ENCODE results near the gene ZBTB25.

The ZBTB25 gene

GRCh38 chr14:64417771-64418125, 85.9 kb downstream of the ZBTB25 start:
- Mint-ChIP-seq H3K4me1 (ENCODE audit: low read depth) (peaks cover 9% of the 10 kb centered on the region), H3K9me3 (no peaks in the 10 kb centered on the region), H3K36me3 (ENCODE audit: low read depth) (peaks cover 41% of the 10 kb centered on the region), H3K4me3 (no peak overlapping the region), H3K27me3 (ENCODE audit: low read depth) (no peaks in the 10 kb centered on the region), H3K27ac (no peak overlapping the region)

GRCh38 chr14:64417055-64417770, 86.4 kb downstream of the ZBTB25 start:
- Mint-ChIP-seq H3K36me3 (ENCODE audit: low read depth) (peaks cover 38% of the 10 kb centered on the region), H3K4me1 (ENCODE audit: low read depth) (peaks cover 7% of the 10 kb centered on the region), H3K27me3 (ENCODE audit: low read depth) (no peaks in the 10 kb centered on the region), H3K27ac (no peak overlapping the region), H3K9me3 (no peaks in the 10 kb centered on the region), H3K4me3 (no peak overlapping the region)

GRCh38 chr14:64416348-64416932, 87.2 kb downstream of the ZBTB25 start:
- Mint-ChIP-seq H3K36me3 (ENCODE audit: low read depth) (peaks cover 40% of the 10 kb centered on the region), H3K27me3 (ENCODE audit: low read depth) (no peaks in the 10 kb centered on the region), H3K9me3 (no peaks in the 10 kb centered on the region), H3K4me3 (no peak overlapping the region), H3K4me1 (ENCODE audit: low read depth) (peaks cover 12% of the 10 kb centered on the region), H3K27ac (no peak overlapping the region)

GRCh38 chr14:64412237-64412636, 91.4 kb downstream of the ZBTB25 start:
- Mint-ChIP-seq H3K27ac (no peak overlapping the region), H3K9me3 (no peaks in the 10 kb centered on the region), H3K27me3 (ENCODE audit: low read depth) (no peaks in the 10 kb centered on the region), H3K4me1 (ENCODE audit: low read depth) (peaks cover 15% of the 10 kb centered on the region), H3K36me3 (ENCODE audit: low read depth) (peaks cover 25% of the 10 kb centered on the region), H3K4me3 (no peak overlapping the region)

GRCh38 chr14:64411001-64411400, 92.6 kb downstream of the ZBTB25 start:
- H3K9me3 Mint-ChIP-seq, result no peaks in the 10 kb centered on the region
- no peaks in the 10 kb centered on the region for H3K27me3 Mint-ChIP-seq (ENCODE audit: low read depth)
- no peak overlapping the region for H3K27ac Mint-ChIP-seq
- no peak overlapping the region for H3K4me3 Mint-ChIP-seq
- H3K36me3 Mint-ChIP-seq (ENCODE audit: low read depth), result peaks cover 24% of the 10 kb centered on the region
- H3K4me1 Mint-ChIP-seq (ENCODE audit: low read depth), result peaks cover 19% of the 10 kb centered on the region

GRCh38 chr14:64410084-64410774, 93.4 kb downstream of the ZBTB25 start:
- H3K9me3 Mint-ChIP-seq, result no peaks in the 10 kb centered on the region
- no peak overlapping the region for H3K4me3 Mint-ChIP-seq
- peaks cover 19% of the 10 kb centered on the region for H3K4me1 Mint-ChIP-seq (ENCODE audit: low read depth)
- no peak overlapping the region for H3K27ac Mint-ChIP-seq
- no peaks in the 10 kb centered on the region for H3K27me3 Mint-ChIP-seq (ENCODE audit: low read depth)
- H3K36me3 Mint-ChIP-seq (ENCODE audit: low read depth), result peaks cover 23% of the 10 kb centered on the region

- Mint-ChIP-seq H3K9me3 (no peaks in the 10 kb centered on the region), H3K36me3 (ENCODE audit: low read depth) (peaks cover 27% of the 10 kb centered on the region), H3K4me1 (ENCODE audit: low read depth) (peaks cover 21% of the 10 kb centered on the region), H3K27me3 (ENCODE audit: low read depth) (no peaks in the 10 kb centered on the region), H3K4me3 (no peak overlapping the region), H3K27ac (no peak overlapping the region)
Measured at GRCh38 chr14:64409126-64409920, 94.3 kb downstream of the ZBTB25 start.

GRCh38 chr14:64407329-64407728, 96.3 kb downstream of the ZBTB25 start:
- Mint-ChIP-seq H3K36me3 (ENCODE audit: low read depth) (peaks cover 32% of the 10 kb centered on the region), H3K9me3 (no peaks in the 10 kb centered on the region), H3K4me3 (no peak overlapping the region), H3K4me1 (ENCODE audit: low read depth) (peaks cover 22% of the 10 kb centered on the region), H3K27ac (no peak overlapping the region), H3K27me3 (ENCODE audit: low read depth) (no peaks in the 10 kb centered on the region)

GRCh38 chr14:64405295-64405694, 98.3 kb downstream of the ZBTB25 start:
- Mint-ChIP-seq H3K36me3 (ENCODE audit: low read depth) (peaks cover 25% of the 10 kb centered on the region), H3K27me3 (ENCODE audit: low read depth) (no peaks in the 10 kb centered on the region)

GRCh38 chr14:64401949-64402348, 101.7 kb downstream of the ZBTB25 start:
- Mint-ChIP-seq H3K4me1 (ENCODE audit: low read depth) (peaks cover 16% of the 10 kb centered on the region), H3K36me3 (ENCODE audit: low read depth) (peaks cover 29% of the 10 kb centered on the region), H3K27ac (no peak overlapping the region), H3K9me3 (no peaks in the 10 kb centered on the region), H3K27me3 (ENCODE audit: low read depth) (no peaks in the 10 kb centered on the region), H3K4me3 (no peak overlapping the region)

More at GRCh38 chr14:64405295-64405694, 98.3 kb downstream of the ZBTB25 start:
- Mint-ChIP-seq H3K4me3 (no peak overlapping the region), H3K27ac (no peak overlapping the region), H3K4me1 (ENCODE audit: low read depth) (peaks cover 14% of the 10 kb centered on the region), H3K9me3 (no peaks in the 10 kb centered on the region)

- Mint-ChIP-seq H3K9me3 (no peaks in the 10 kb centered on the region), H3K27ac (no peak overlapping the region), H3K4me3 (no peak overlapping the region), H3K27me3 (ENCODE audit: low read depth) (no peaks in the 10 kb centered on the region), H3K36me3 (ENCODE audit: low read depth) (peaks cover 29% of the 10 kb centered on the region), H3K4me1 (ENCODE audit: low read depth) (peaks cover 12% of the 10 kb centered on the region)
Measured at GRCh38 chr14:64400829-64401459, 102.7 kb downstream of the ZBTB25 start.
